ENCODE data around the gene APLP2. TPM values are rescaled to one million over a fixed set of nuclear protein-coding genes. Genes with fewer than 3 reads are reported as not detected.

APLP2 gene
- total RNA-seq, 1 donor from 2014 or later: 374 TPM

- no peak for TF ChIP-seq CTCF (IDR thresholded peaks at IDR 0.05; ENCODE audit: unreplicated experiment)
- Mint-ChIP-seq H3K4me3 (ENCODE audit: low read depth) (peak overlapping the region; percentile 86), H3K9me3 (ENCODE audit: low read depth) (no peaks in the 10 kb centered on the region), H3K27me3 (peaks cover 25% of the 10 kb centered on the region), H3K4me1 (ENCODE audit: low read depth) (peaks cover 14% of the 10 kb centered on the region), H3K27ac (peak overlapping the region; percentile 4), H3K36me3 (ENCODE audit: insufficient read depth) (no peaks in the 10 kb centered on the region)
- DNase-seq (ENCODE audit: low spot score, unreplicated experiment): no peak
Observed at GRCh38 chr11:130161441-130162145, 91.9 kb downstream of the APLP2 start.

- no peaks in the 10 kb centered on the region for H3K36me3 Mint-ChIP-seq (ENCODE audit: insufficient read depth)
- no peak overlapping the region for H3K27ac Mint-ChIP-seq
- TF ChIP-seq CTCF (IDR thresholded peaks at IDR 0.05; ENCODE audit: unreplicated experiment): no peak
- peaks cover 18% of the 10 kb centered on the region for H3K27me3 Mint-ChIP-seq
- H3K4me3 Mint-ChIP-seq (ENCODE audit: low read depth): no peak overlapping the region
- DNase-seq (ENCODE audit: low spot score, unreplicated experiment): no peak
- H3K4me1 Mint-ChIP-seq (ENCODE audit: low read depth): peaks cover 14% of the 10 kb centered on the region
- no peaks in the 10 kb centered on the region for H3K9me3 Mint-ChIP-seq (ENCODE audit: low read depth)
Observed at GRCh38 chr11:130162733-130163132, 93.0 kb downstream of the APLP2 start.

GRCh38 chr11:130163346-130164220 is 93.9 kb downstream of the APLP2 start:
- no peak for TF ChIP-seq CTCF (IDR thresholded peaks at IDR 0.05; ENCODE audit: unreplicated experiment)
- Mint-ChIP-seq H3K27ac (peak overlapping the region; percentile 57), H3K4me3 (ENCODE audit: low read depth) (no peak overlapping the region), H3K9me3 (ENCODE audit: low read depth) (no peaks in the 10 kb centered on the region), H3K27me3 (peaks cover 10% of the 10 kb centered on the region), H3K36me3 (ENCODE audit: insufficient read depth) (no peaks in the 10 kb centered on the region), H3K4me1 (ENCODE audit: low read depth) (peaks cover 16% of the 10 kb centered on the region)
- no peak for DNase-seq (ENCODE audit: low spot score, unreplicated experiment)

GRCh38 chr11:130164221-130164570 is 94.5 kb downstream of the APLP2 start:
- no peak for TF ChIP-seq CTCF (IDR thresholded peaks at IDR 0.05; ENCODE audit: unreplicated experiment)
- Mint-ChIP-seq H3K27me3 (peaks cover 4% of the 10 kb centered on the region), H3K4me3 (ENCODE audit: low read depth) (no peak overlapping the region), H3K9me3 (ENCODE audit: low read depth) (no peaks in the 10 kb centered on the region), H3K27ac (no peak overlapping the region), H3K36me3 (ENCODE audit: insufficient read depth) (no peaks in the 10 kb centered on the region), H3K4me1 (ENCODE audit: low read depth) (peaks cover 14% of the 10 kb centered on the region)
- DNase-seq (ENCODE audit: low spot score, unreplicated experiment): no peak

GRCh38 chr11:130165601-130166456 is 96.1 kb downstream of the APLP2 start:
- no peak for DNase-seq (ENCODE audit: low spot score, unreplicated experiment)
- Mint-ChIP-seq H3K4me3 (ENCODE audit: low read depth) (no peak overlapping the region), H3K27me3 (peaks cover 3% of the 10 kb centered on the region), H3K9me3 (ENCODE audit: low read depth) (no peaks in the 10 kb centered on the region), H3K27ac (no peak overlapping the region), H3K4me1 (ENCODE audit: low read depth) (peaks cover 8% of the 10 kb centered on the region), H3K36me3 (ENCODE audit: insufficient read depth) (no peaks in the 10 kb centered on the region)
- TF ChIP-seq CTCF (IDR thresholded peaks at IDR 0.05; ENCODE audit: unreplicated experiment): no peak
